GM04504 (cell line): ENCODE results near the gene B3GNT2.

Experiments used
- DNase-seq: peaks from one replicate; pipeline ENCODE4 v3.0.0-alpha.2; 2012; ENCODE audit warnings: low read depth

Gene B3GNT2

GRCh38 chr2:62205554-62205953 is 9.6 kb downstream of the B3GNT2 start:
- DNase-seq, result no peak

- DNase-seq, result no peak
These were observed 10.1 kb downstream of the B3GNT2 start for GRCh38 chr2:62206024-62206423.

- DNase-seq, result no peak
These were observed 11.6 kb downstream of the B3GNT2 start for GRCh38 chr2:62207491-62207890.

GRCh38 chr2:62208074-62208757 is 12.3 kb downstream of the B3GNT2 start:
- DNase-seq, result no peak

- DNase-seq, result no peak
These were observed 12.8 kb downstream of the B3GNT2 start for GRCh38 chr2:62208758-62209114.

- DNase-seq, result no peak
These were observed 13.6 kb downstream of the B3GNT2 start for GRCh38 chr2:62209427-62209991.

- DNase-seq, result no peak
These were observed 19.6 kb downstream of the B3GNT2 start for GRCh38 chr2:62215306-62216064.

- no peak for DNase-seq
These were observed 20.2 kb downstream of the B3GNT2 start for GRCh38 chr2:62216113-62216512.

- DNase-seq, result peak; percentile 83
These were observed 20.7 kb downstream of the B3GNT2 start for GRCh38 chr2:62216616-62217015.

- DNase-seq, result no peak
These were observed 21.5 kb downstream of the B3GNT2 start for GRCh38 chr2:62217421-62217820.

GRCh38 chr2:62217970-62218369 is 22.1 kb downstream of the B3GNT2 start:
- DNase-seq, result peak; percentile 50

GRCh38 chr2:62219407-62220159 is 23.7 kb downstream of the B3GNT2 start:
- DNase-seq, result no peak

- no peak for DNase-seq
These were observed 25.2 kb downstream of the B3GNT2 start for GRCh38 chr2:62221141-62221540.

- DNase-seq, result no peak
These were observed 26.3 kb downstream of the B3GNT2 start for GRCh38 chr2:62222171-62222570.

GRCh38 chr2:62222674-62223073 is 26.8 kb downstream of the B3GNT2 start:
- DNase-seq, result no peak

- DNase-seq, result no peak
These were observed 29.1 kb downstream of the B3GNT2 start for GRCh38 chr2:62224976-62225375.

- DNase-seq, result no peak
These were observed 31.6 kb downstream of the B3GNT2 start for GRCh38 chr2:62227386-62228075.

GRCh38 chr2:62229082-62229605 is 33.2 kb downstream of the B3GNT2 start:
- DNase-seq, result no peak

- no peak for DNase-seq
These were observed 35.6 kb downstream of the B3GNT2 start for GRCh38 chr2:62231541-62231940.

- DNase-seq, result no peak
These were observed 39.1 kb downstream of the B3GNT2 start for GRCh38 chr2:62234755-62235655.

GRCh38 chr2:62236499-62236898 is 40.6 kb downstream of the B3GNT2 start:
- no peak for DNase-seq
